MCF 10A (cell line): Measurements from ENCODE around the gene OSTM1. TPM values are rescaled to one million over a fixed set of nuclear protein-coding genes. Genes with fewer than 3 reads are reported as not detected.

Experiments
- BruUV-seq: library from RNA; stranded (reverse); fragments of 400-500 nt; replicated peaks from 2 replicates; lab custom pipeline; 2021; lab: Mats Ljungman, UMichigan
- CTCF ChIA-PET: fragments of 300-600 bp; sonication (Branson Sonifier 250); formaldehyde crosslinking; extraction: SDS; loops from one replicate; lab custom pipeline; 2021; ENCODE audit warnings: antibody characterized with exemption, inconsistent platforms; lab: Yijun Ruan, JAX
- POLR2A ChIA-PET: fragments of 300-600, 350-650 bp; sonication (Branson Sonifier 250); formaldehyde crosslinking; extraction: SDS; loops from one replicate; lab custom pipeline; 2020; ENCODE audit warnings: antibody characterized with exemption, inconsistent platforms; lab: Yijun Ruan, JAX
- DNase-seq: peaks from one replicate; pipeline ENCODE4 v3.0.0-alpha.2; 2018; ENCODE audit not compliant: unreplicated experiment
- H3K27ac Mint-ChIP-seq: one replicate; pipeline ENCODE4 v1.8.0; 2022; ENCODE audit warnings: mild to moderate bottlenecking, low read depth, mixed read lengths; ENCODE audit not compliant: unreplicated experiment
- H3K27me3 Mint-ChIP-seq: one replicate; pipeline ENCODE4 v1.8.0; 2022; ENCODE audit warnings: mixed read lengths; ENCODE audit not compliant: insufficient read depth, unreplicated experiment
- H3K36me3 Mint-ChIP-seq: one replicate; pipeline ENCODE4 v1.8.0; 2022; ENCODE audit warnings: mild to moderate bottlenecking, moderate library complexity, mixed read lengths; ENCODE audit not compliant: insufficient read depth, unreplicated experiment
- H3K4me1 Mint-ChIP-seq: one replicate; pipeline ENCODE4 v1.8.0; 2022; ENCODE audit warnings: mixed read lengths; ENCODE audit not compliant: insufficient read depth, unreplicated experiment
- H3K4me3 Mint-ChIP-seq: one replicate; pipeline ENCODE4 v1.8.0; 2022; ENCODE audit warnings: mild to moderate bottlenecking, moderate library complexity, mixed read lengths; ENCODE audit not compliant: unreplicated experiment
- H3K9me3 Mint-ChIP-seq: one replicate; pipeline ENCODE4 v1.8.0; 2022; ENCODE audit warnings: mixed read lengths; ENCODE audit not compliant: unreplicated experiment
- CTCF ChIP-seq: fragments of 200-600 bp; IDR thresholded peaks from one replicate; pipeline ENCODE4 v1.8.0; 2022; ENCODE audit warnings: antibody characterized with exemption, mild to moderate bottlenecking; ENCODE audit not compliant: unreplicated experiment
- intact Hi-C: fragments of 100-400 bp; cut with micrococcal nuclease; formaldehyde crosslinking; loops from 2 replicates; pipeline ENCODE4 v1.14.1; 2022
- total RNA-seq: library from RNA; stranded (reverse); gene quantifications from 2 replicates; pipeline ENCODE4 v1.2.3, GENCODE V29; 2022

The OSTM1 gene
- total RNA-seq, 1 experiment from 2014 or later, result 35.5 TPM

- intact Hi-C loops, result no loop called here
- H3K27me3 Mint-ChIP-seq, result no peaks in the 10 kb centered on the region
- BruUV-seq, result no TSS peak
- no peak overlapping the region for H3K4me3 Mint-ChIP-seq
- no peak overlapping the region for H3K27ac Mint-ChIP-seq
- peaks cover 6% of the 10 kb centered on the region for H3K4me1 Mint-ChIP-seq
- no peaks in the 10 kb centered on the region for H3K9me3 Mint-ChIP-seq
- no peak for TF ChIP-seq CTCF
- ChIA-PET CTCF (no interaction called here), POLR2A (no interaction called here)
- no peaks in the 10 kb centered on the region for H3K36me3 Mint-ChIP-seq
- DNase-seq, result no peak
These were observed 5.9 kb downstream of the OSTM1 start for GRCh38 chr6:108068618-108069017.

GRCh38 chr6:108068182-108068581 is 6.4 kb downstream of the OSTM1 start:
- ChIA-PET POLR2A (no interaction called here), CTCF (interaction anchor here (0.6 kb wide), 1 partner anchor 16 kb away, joined by 6 read pairs; no protein-coding TSS in a partner anchor)
- DNase-seq, result no peak
- Mint-ChIP-seq H3K9me3 (no peaks in the 10 kb centered on the region), H3K27me3 (no peaks in the 10 kb centered on the region), H3K36me3 (no peaks in the 10 kb centered on the region), H3K27ac (no peak overlapping the region), H3K4me1 (peaks cover 3% of the 10 kb centered on the region), H3K4me3 (no peak overlapping the region)
- intact Hi-C loops, result no loop called here
- TF ChIP-seq CTCF, result no peak
- no TSS peak for BruUV-seq

GRCh38 chr6:108052706-108053105 is 21.8 kb downstream of the OSTM1 start:
- no peaks in the 10 kb centered on the region for H3K9me3 Mint-ChIP-seq
- intact Hi-C loops, result no loop called here
- H3K27ac Mint-ChIP-seq, result no peak overlapping the region
- no peak for DNase-seq
- no peaks in the 10 kb centered on the region for H3K27me3 Mint-ChIP-seq
- no peak for TF ChIP-seq CTCF
- CTCF ChIA-PET, result no interaction called here
- H3K4me1 Mint-ChIP-seq, result no peaks in the 10 kb centered on the region
- no peak overlapping the region for H3K4me3 Mint-ChIP-seq
- POLR2A ChIA-PET, result no interaction called here
- no TSS peak for BruUV-seq
- H3K36me3 Mint-ChIP-seq, result peaks cover 18% of the 10 kb centered on the region

- no peak overlapping the region for H3K27ac Mint-ChIP-seq
- peaks cover 30% of the 10 kb centered on the region for H3K36me3 Mint-ChIP-seq
- CTCF ChIA-PET, result interaction anchor here (0.7 to 7.1 kb wide), 3 partner anchors 71 to 378 kb away, joined by 3 to 160 read pairs (median 3); no protein-coding TSS in a partner anchor
- no peaks in the 10 kb centered on the region for H3K4me1 Mint-ChIP-seq
- TF ChIP-seq CTCF, result no peak
- no peaks in the 10 kb centered on the region for H3K9me3 Mint-ChIP-seq
- BruUV-seq, result no TSS peak
- H3K27me3 Mint-ChIP-seq, result no peaks in the 10 kb centered on the region
- no peak for DNase-seq
- intact Hi-C loops, result no loop called here
- H3K4me3 Mint-ChIP-seq, result no peak overlapping the region
- POLR2A ChIA-PET, result no interaction called here
These were observed 23.1 kb downstream of the OSTM1 start for GRCh38 chr6:108051481-108051880.
